CD14-positive monocyte (primary cell): Measurements from ENCODE around the gene KLF13. TPM values are rescaled to one million over a fixed set of nuclear protein-coding genes. Genes with fewer than 3 reads are reported as not detected.

Experiments used
- DNase-seq, 3 donors: peaks; one replicate each; pipeline ENCODE4 v3.0.0-alpha.2; 2011 to 2022
- H2AFZ ChIP-seq: 2 replicates; pipeline ENCODE4 v1.6.0; 2012; ENCODE audit warnings: mild to moderate bottlenecking, low read depth, low read length, inconsistent platforms; ENCODE audit not compliant: insufficient read depth, poor library complexity, severe bottlenecking
- H3K27ac ChIP-seq, 2 donors: 1 replicate in 1 of 2; 2 replicates in 1 of 2; pipeline ENCODE4 v1.5.1; 2012 to 2013; ENCODE audit warnings: low read length in 2 of 2, control low read depth in 1 of 2, inconsistent platforms in 1 of 2, low read depth in 1 of 2, mild to moderate bottlenecking in 1 of 2
- H3K27me3 ChIP-seq, 2 donors: one replicate each; pipeline versions ENCODE4 v1.6.0 to v1.6.1; 2011 to 2013; ENCODE audit warnings: low read length in 2 of 2; ENCODE audit not compliant: control insufficient read depth in 2 of 2, insufficient read depth in 2 of 2
- H3K36me3 ChIP-seq, 2 donors: replicated peaks in 1 of 2; 1 replicate in 1 of 2; 2 replicates in 1 of 2; pipeline versions ENCODE4 v1.5.1 to v1.6.1; 2012 to 2013; ENCODE audit warnings: low read length in 2 of 2, control low read depth in 1 of 2, inconsistent platforms in 1 of 2, mild to moderate bottlenecking in 1 of 2; ENCODE audit not compliant: insufficient read depth in 2 of 2, control insufficient read depth in 1 of 2
- H3K4me1 ChIP-seq, 2 donors: 1 replicate in 1 of 2; 2 replicates in 1 of 2; pipeline versions ENCODE4 v1.5.1 to v1.6.1; 2012 to 2013; ENCODE audit warnings: low read length in 2 of 2, control low read depth in 1 of 2, inconsistent platforms in 1 of 2, mild to moderate bottlenecking in 1 of 2, moderate library complexity in 1 of 2; ENCODE audit not compliant: insufficient read depth in 2 of 2, control insufficient read depth in 1 of 2
- H3K4me2 ChIP-seq: replicated peaks from 2 replicates; pipeline ENCODE3; 2012; ENCODE audit warnings: low read length, moderate library complexity, mild to moderate bottlenecking; ENCODE audit not compliant: poor library complexity, severe bottlenecking; ENCODE audit errors: extremely low read depth
- H3K4me3 ChIP-seq, 3 experiments: fragments of 200-600 bp in 1 of 3; sonication (generic) in 1 of 3; replicated peaks in 1 of 3; 1 replicate in 2 of 3; 2 replicates in 1 of 3; pipeline ENCODE4 v1.5.1; 2011 to 2013; ENCODE audit warnings: low read length in 3 of 3, mild to moderate bottlenecking in 3 of 3, control low read depth in 2 of 3, low read depth in 2 of 3, inconsistent platforms in 1 of 3, moderate library complexity in 1 of 3
- H3K79me2 ChIP-seq: 2 replicates; pipeline ENCODE4 v1.6.0; 2012; ENCODE audit warnings: mild to moderate bottlenecking, control low read depth, inconsistent platforms, low read length, moderate library complexity; ENCODE audit not compliant: insufficient read depth
- H3K9ac ChIP-seq: 2 replicates; pipeline ENCODE4 v1.6.0; 2017; ENCODE audit warnings: low read length, mild to moderate bottlenecking; ENCODE audit not compliant: insufficient read depth, poor library complexity, severe bottlenecking
- H3K9me3 ChIP-seq, 2 donors: replicated peaks in 1 of 2; 1 replicate in 1 of 2; 2 replicates in 1 of 2; pipeline versions ENCODE4 v1.5.1 to v1.6.1; 2012 to 2013; ENCODE audit warnings: low read length in 2 of 2, control low read depth in 1 of 2; ENCODE audit not compliant: control insufficient read depth in 1 of 2, insufficient read depth in 1 of 2
- H4K20me1 ChIP-seq: 2 replicates; pipeline ENCODE4 v1.6.0; 2012; ENCODE audit warnings: mild to moderate bottlenecking, low read length, control low read depth, moderate library complexity; ENCODE audit not compliant: insufficient read depth
- H3K27ac Mint-ChIP-seq, 7 donors: one replicate each; pipeline ENCODE4 v1.8.0; 2020; ENCODE audit warnings: mild to moderate bottlenecking in 7 of 7, mixed read lengths in 7 of 7, moderate library complexity in 6 of 7, inconsistent platforms in 2 of 7
- H3K27me3 Mint-ChIP-seq, 3 donors: one replicate each; pipeline ENCODE4 v1.8.0; 2021 to 2022; ENCODE audit warnings: low read depth in 3 of 3, mild to moderate bottlenecking in 3 of 3, mixed read lengths in 3 of 3, moderate library complexity in 3 of 3, inconsistent platforms in 1 of 3
- H3K36me3 Mint-ChIP-seq, 2 donors: one replicate each; pipeline ENCODE4 v1.8.0; 2020; ENCODE audit warnings: mixed read lengths in 2 of 2, inconsistent platforms in 1 of 2, mild to moderate bottlenecking in 1 of 2
- H3K4me1 Mint-ChIP-seq: one replicate; pipeline ENCODE4 v1.8.0; 2020; ENCODE audit warnings: mild to moderate bottlenecking, mixed read lengths
- H3K4me3 Mint-ChIP-seq, 2 donors: one replicate each; pipeline ENCODE4 v1.8.0; 2020; ENCODE audit warnings: mild to moderate bottlenecking in 2 of 2, mixed read lengths in 2 of 2, moderate library complexity in 1 of 2
- H3K9me3 Mint-ChIP-seq, 7 donors: one replicate each; pipeline ENCODE4 v1.8.0; 2020 to 2022; ENCODE audit warnings: mixed read lengths in 7 of 7, mild to moderate bottlenecking in 6 of 7, moderate library complexity in 6 of 7, inconsistent platforms in 2 of 7
- WGBS: methylation state at CpG from one replicate; pipeline ENCODE4 v1.1.5; 2013; ENCODE audit warnings: missing lambda C conversion rate; ENCODE audit not compliant: insufficient coverage; 5-methylcytosine and 5-hydroxymethylcytosine counted together
- intact Hi-C, 2 donors: fragments of 100-400 bp; cut with micrococcal nuclease; formaldehyde crosslinking; loops; one replicate each; pipeline versions ENCODE4 v1.15.0 to v1.15.1; 2023
- polyA plus RNA-seq, 3 donors: library from polyadenylated mRNA; depleted of rRNA in 1 of 3; unstranded in 2 of 3; stranded (reverse) in 1 of 3; fragments of 300-500 nt in 2 of 3; fragments of >200 nt in 1 of 3; fragmentation: Illumina TruSeq in 2 of 3; gene quantifications; 1 replicate in 2 of 3; 2 replicates in 1 of 3; pipeline ENCODE4 v1.2.3, GENCODE V29; 2012 to 2021
- TF ChIP-seq, protein P1 (sequence below): fragments of 200-600 bp; IDR thresholded peaks from one replicate; pipeline ENCODE4 v1.8.0; 2022; ENCODE audit warnings: antibody characterized with exemption, mild to moderate bottlenecking

KLF13 gene
- polyA plus RNA-seq, 3 donors: 22.5 to 121 (median 28.0) TPM

- no CpG with 5 or more reads among the region's 1 CpG for WGBS
- H3K4me3 Mint-ChIP-seq: no peak overlapping the region
- Histone ChIP-seq H2AFZ (no peak overlapping the region), H3K9ac (no peak overlapping the region), H3K27ac (no peak overlapping the region), H3K36me3 (no peaks in the 10 kb centered on the region), H3K27me3 (no peaks in the 10 kb centered on the region), H3K4me2 (no peak overlapping the region), H4K20me1 (no peaks in the 10 kb centered on the region), H3K9me3 (peaks cover 4 to 13% of the 10 kb centered on the region in 2 donors), H3K4me1 (peaks cover 6 to 8% of the 10 kb centered on the region in 2 donors), H3K79me2 (no peaks in the 10 kb centered on the region), H3K4me3 (no peak overlapping the region)
- H3K36me3 Mint-ChIP-seq: peaks cover 0 to 4% of the 10 kb centered on the region in 2 donors
- intact Hi-C loops: no loop called here
- DNase-seq: no peak
- no peaks in the 10 kb centered on the region for H3K27me3 Mint-ChIP-seq
- peaks cover 12% of the 10 kb centered on the region for H3K4me1 Mint-ChIP-seq
- no peak overlapping the region for H3K27ac Mint-ChIP-seq
- H3K9me3 Mint-ChIP-seq: peaks cover 8 to 20% (median 14%) of the 10 kb centered on the region in 7 donors
- TF ChIP-seq, protein P1, sequence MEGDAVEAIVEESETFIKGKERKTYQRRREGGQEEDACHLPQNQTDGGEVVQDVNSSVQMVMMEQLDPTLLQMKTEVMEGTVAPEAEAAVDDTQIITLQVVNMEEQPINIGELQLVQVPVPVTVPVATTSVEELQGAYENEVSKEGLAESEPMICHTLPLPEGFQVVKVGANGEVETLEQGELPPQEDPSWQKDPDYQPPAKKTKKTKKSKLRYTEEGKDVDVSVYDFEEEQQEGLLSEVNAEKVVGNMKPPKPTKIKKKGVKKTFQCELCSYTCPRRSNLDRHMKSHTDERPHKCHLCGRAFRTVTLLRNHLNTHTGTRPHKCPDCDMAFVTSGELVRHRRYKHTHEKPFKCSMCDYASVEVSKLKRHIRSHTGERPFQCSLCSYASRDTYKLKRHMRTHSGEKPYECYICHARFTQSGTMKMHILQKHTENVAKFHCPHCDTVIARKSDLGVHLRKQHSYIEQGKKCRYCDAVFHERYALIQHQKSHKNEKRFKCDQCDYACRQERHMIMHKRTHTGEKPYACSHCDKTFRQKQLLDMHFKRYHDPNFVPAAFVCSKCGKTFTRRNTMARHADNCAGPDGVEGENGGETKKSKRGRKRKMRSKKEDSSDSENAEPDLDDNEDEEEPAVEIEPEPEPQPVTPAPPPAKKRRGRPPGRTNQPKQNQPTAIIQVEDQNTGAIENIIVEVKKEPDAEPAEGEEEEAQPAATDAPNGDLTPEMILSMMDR: no peak
These were observed 40.8 kb upstream of the KLF13 start for GRCh38 chr15:31285772-31286261.

DNA sequence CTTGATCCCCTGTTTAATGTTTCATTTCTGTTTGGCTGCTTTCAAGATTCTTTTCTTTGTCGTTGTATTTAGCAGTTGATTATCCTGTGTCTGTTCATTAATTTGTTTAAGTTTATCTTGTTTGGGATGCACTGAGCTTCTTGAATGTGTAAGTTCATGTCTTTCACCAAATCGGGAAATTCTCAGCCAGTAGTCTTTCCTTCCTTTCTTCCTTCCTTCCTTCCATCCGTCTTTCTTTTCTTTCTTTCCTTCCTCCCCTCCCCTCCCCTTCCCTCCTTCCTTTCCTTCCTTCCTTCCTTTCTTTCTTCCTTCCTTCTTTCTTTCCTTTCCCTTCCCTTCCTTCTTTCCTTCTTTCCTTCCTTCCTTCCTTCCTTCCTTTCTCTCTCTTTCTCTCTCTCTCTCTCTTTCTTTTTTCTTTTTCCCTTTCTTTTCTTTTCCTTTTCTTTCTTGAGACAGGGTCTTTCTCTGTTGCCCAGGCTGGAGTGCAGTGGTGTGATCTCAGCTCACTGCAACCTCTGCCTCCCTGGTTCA, 35.5 kb upstream of the KLF13 start:
- TF ChIP-seq, protein P1: no peak
- H3K4me1 Mint-ChIP-seq: peaks cover 25% of the 10 kb centered on the region
- no peaks in the 10 kb centered on the region for H3K79me2 ChIP-seq
- peaks cover 4 to 13% of the 10 kb centered on the region in 2 donors for H3K9me3 ChIP-seq
- no peaks in the 10 kb centered on the region for H3K36me3 ChIP-seq
- 48% methylated on average over 2 of the region's 3 CpGs for WGBS
- H3K27me3 Mint-ChIP-seq: peaks cover 1 to 5% (median 4%) of the 10 kb centered on the region in 3 donors
- no peak overlapping the region for H3K27ac Mint-ChIP-seq
- H3K9me3 Mint-ChIP-seq: peaks cover 8 to 20% (median 14%) of the 10 kb centered on the region in 7 donors
- no peak overlapping the region for H3K9ac ChIP-seq
- H3K27ac ChIP-seq: no peak overlapping the region
- no peak overlapping the region for H2AFZ ChIP-seq
- DNase-seq: no peak
- H4K20me1 ChIP-seq: no peaks in the 10 kb centered on the region
- no peak overlapping the region for H3K4me3 ChIP-seq
- no peaks in the 10 kb centered on the region for H3K27me3 ChIP-seq
- no peak overlapping the region for H3K4me3 Mint-ChIP-seq
- peaks cover 15 to 23% of the 10 kb centered on the region in 2 donors for H3K4me1 ChIP-seq
- peaks cover 0 to 4% of the 10 kb centered on the region in 2 donors for H3K36me3 Mint-ChIP-seq
- no peak overlapping the region for H3K4me2 ChIP-seq
- intact Hi-C loops: no loop called here
